Thymus (tissue), 11 donors: ENCODE results near the gene NECTIN3. TPM values are rescaled to one million over a fixed set of nuclear protein-coding genes. Genes with fewer than 3 reads are reported as not detected.

ENCODE experiments used
- DNase-seq, 9 donors: peaks; one replicate each; pipeline ENCODE4 v3.0.0-alpha.2; 2013; ENCODE audit warnings: low spot score in 9 of 9, low read depth in 6 of 9, missing footprints in 1 of 9
- H3K27ac ChIP-seq, 2 donors: one replicate each; pipeline ENCODE4 v1.5.1; 2013; ENCODE audit warnings: control low read depth in 1 of 2, low read depth in 1 of 2, low read length in 1 of 2, mild to moderate bottlenecking in 1 of 2, moderate library complexity in 1 of 2
- H3K27me3 ChIP-seq, 2 donors: one replicate each; pipeline ENCODE4 v1.5.1; 2013; ENCODE audit warnings: low read length in 1 of 2; ENCODE audit not compliant: control insufficient read depth in 2 of 2, insufficient read depth in 1 of 2
- H3K36me3 ChIP-seq, 2 donors: one replicate each; pipeline ENCODE4 v1.5.1; 2013; ENCODE audit warnings: low read length in 1 of 2, mild to moderate bottlenecking in 1 of 2, moderate library complexity in 1 of 2; ENCODE audit not compliant: control insufficient read depth in 2 of 2, insufficient read depth in 2 of 2
- H3K4me1 ChIP-seq, 2 donors: one replicate each; pipeline ENCODE4 v1.5.1; 2013; ENCODE audit warnings: low read length in 2 of 2; ENCODE audit not compliant: control insufficient read depth in 2 of 2, insufficient read depth in 2 of 2
- H3K4me3 ChIP-seq, 2 donors: one replicate each; pipeline ENCODE4 v1.5.1; 2013; ENCODE audit warnings: low read length in 2 of 2, control low read depth in 1 of 2, mild to moderate bottlenecking in 1 of 2
- H3K9me3 ChIP-seq, 2 donors: one replicate each; pipeline ENCODE4 v1.5.1; 2013; ENCODE audit warnings: low read length in 1 of 2, mild to moderate bottlenecking in 1 of 2; ENCODE audit not compliant: control insufficient read depth in 2 of 2, insufficient read depth in 1 of 2
- WGBS: extraction: QIAGEN DNeasy Blood & Tissue Kit; methylation state at CpG from one replicate; pipeline ENCODE4 v1.1.7; 2013; 5-methylcytosine and 5-hydroxymethylcytosine counted together
- polyA plus RNA-seq: library from polyadenylated mRNA; stranded (reverse); fragments of 200-250 nt; gene quantifications from one replicate; pipeline ENCODE4 v1.2.3, GENCODE V29; 2013
- total RNA-seq: library from RNA; stranded (reverse); fragments of 120-200 nt; gene quantifications from one replicate; pipeline ENCODE4 v1.2.4, GENCODE V29; 2013
- donor health status: healthy.

NECTIN3 gene
- total and polyA plus RNA-seq, 2 donors, result 1.8 to 8.9 TPM

- 88% methylated on average over 2 of the region's 2 CpGs for WGBS
- Histone ChIP-seq H3K27ac (no peak overlapping the region), H3K4me1 (no peaks in the 10 kb centered on the region), H3K36me3 (no peaks in the 10 kb centered on the region), H3K27me3 (no peaks in the 10 kb centered on the region), H3K9me3 (no peaks in the 10 kb centered on the region), H3K4me3 (no peak overlapping the region)
- DNase-seq, result no peak
Measured at GRCh38 chr3:111107662-111108035, 36.0 kb downstream of the NECTIN3 start.

GRCh38 chr3:111112913-111113312 lies 41.3 kb downstream of the NECTIN3 start:
- DNase-seq, result no peak
- Histone ChIP-seq H3K4me1 (no peaks in the 10 kb centered on the region), H3K4me3 (no peak overlapping the region), H3K36me3 (no peaks in the 10 kb centered on the region), H3K9me3 (no peaks in the 10 kb centered on the region), H3K27me3 (no peaks in the 10 kb centered on the region), H3K27ac (no peak overlapping the region)
- 94% methylated on average over 2 of the region's 2 CpGs for WGBS

GRCh38 chr3:111128884-111129283 lies 57.3 kb downstream of the NECTIN3 start:
- DNase-seq, result no peak
- Histone ChIP-seq H3K9me3 (no peaks in the 10 kb centered on the region), H3K4me1 (no peaks in the 10 kb centered on the region), H3K27ac (no peak overlapping the region), H3K36me3 (no peaks in the 10 kb centered on the region), H3K4me3 (no peak overlapping the region), H3K27me3 (no peaks in the 10 kb centered on the region)

- H3K36me3 ChIP-seq, result no peaks in the 10 kb centered on the region
- no peak for DNase-seq
- H3K27me3 ChIP-seq, result no peaks in the 10 kb centered on the region
- no peak overlapping the region for H3K27ac ChIP-seq
- H3K9me3 ChIP-seq, result no peaks in the 10 kb centered on the region
- H3K4me3 ChIP-seq, result no peak overlapping the region
- WGBS, result 100% methylated on average over 1 of the region's 1 CpG
- H3K4me1 ChIP-seq, result no peaks in the 10 kb centered on the region
Measured at GRCh38 chr3:111130827-111131226, 59.2 kb downstream of the NECTIN3 start.

GRCh38 chr3:111134302-111134701 lies 62.7 kb downstream of the NECTIN3 start:
- no peak overlapping the region for H3K4me3 ChIP-seq
- H3K9me3 ChIP-seq, result no peaks in the 10 kb centered on the region
- DNase-seq, result no peak
- no peaks in the 10 kb centered on the region for H3K36me3 ChIP-seq
- H3K4me1 ChIP-seq, result no peaks in the 10 kb centered on the region
- H3K27me3 ChIP-seq, result no peaks in the 10 kb centered on the region
- no peak overlapping the region for H3K27ac ChIP-seq

GRCh38 chr3:111151438-111151837 lies 79.8 kb downstream of the NECTIN3 start:
- DNase-seq, result no peak
- Histone ChIP-seq H3K27me3 (no peaks in the 10 kb centered on the region), H3K4me3 (no peak overlapping the region), H3K9me3 (no peaks in the 10 kb centered on the region), H3K4me1 (no peaks in the 10 kb centered on the region), H3K27ac (no peak overlapping the region), H3K36me3 (no peaks in the 10 kb centered on the region)

- Histone ChIP-seq H3K9me3 (no peaks in the 10 kb centered on the region), H3K27ac (no peak overlapping the region), H3K4me3 (no peak overlapping the region), H3K4me1 (no peaks in the 10 kb centered on the region), H3K36me3 (no peaks in the 10 kb centered on the region), H3K27me3 (no peaks in the 10 kb centered on the region)
- 64% methylated on average over 1 of the region's 1 CpG for WGBS
- no peak for DNase-seq
Measured at GRCh38 chr3:111152496-111152895, 80.9 kb downstream of the NECTIN3 start.

GRCh38 chr3:111156517-111156916 lies 84.9 kb downstream of the NECTIN3 start:
- Histone ChIP-seq H3K27me3 (no peaks in the 10 kb centered on the region), H3K9me3 (no peaks in the 10 kb centered on the region), H3K36me3 (no peaks in the 10 kb centered on the region), H3K4me3 (no peak overlapping the region), H3K27ac (no peak overlapping the region), H3K4me1 (no peaks in the 10 kb centered on the region)
- 97% methylated on average over 2 of the region's 2 CpGs for WGBS
- no peak for DNase-seq

GRCh38 chr3:111159391-111159790 lies 87.8 kb downstream of the NECTIN3 start:
- no peak for DNase-seq
- Histone ChIP-seq H3K4me1 (no peaks in the 10 kb centered on the region), H3K27ac (no peak overlapping the region), H3K4me3 (no peak overlapping the region), H3K9me3 (no peaks in the 10 kb centered on the region), H3K27me3 (no peaks in the 10 kb centered on the region), H3K36me3 (no peaks in the 10 kb centered on the region)
- WGBS, result 97% methylated on average over 3 of the region's 3 CpGs

GRCh38 chr3:111164621-111165020 lies 93.0 kb downstream of the NECTIN3 start:
- no peaks in the 10 kb centered on the region for H3K36me3 ChIP-seq
- H3K4me3 ChIP-seq, result no peak overlapping the region
- H3K27me3 ChIP-seq, result no peaks in the 10 kb centered on the region
- WGBS, result 97% methylated on average over 3 of the region's 3 CpGs
- H3K9me3 ChIP-seq, result no peaks in the 10 kb centered on the region
- no peaks in the 10 kb centered on the region for H3K4me1 ChIP-seq
- H3K27ac ChIP-seq, result no peak overlapping the region
- DNase-seq, result no peak
